ENCODE results near the gene SGK2. TPM values are rescaled to one million over a fixed set of nuclear protein-coding genes. Genes with fewer than 3 reads are reported as not detected.

Gene SGK2
- total RNA-seq, 1 experiment from 2014 or later, result 0.13 TPM

DNA sequence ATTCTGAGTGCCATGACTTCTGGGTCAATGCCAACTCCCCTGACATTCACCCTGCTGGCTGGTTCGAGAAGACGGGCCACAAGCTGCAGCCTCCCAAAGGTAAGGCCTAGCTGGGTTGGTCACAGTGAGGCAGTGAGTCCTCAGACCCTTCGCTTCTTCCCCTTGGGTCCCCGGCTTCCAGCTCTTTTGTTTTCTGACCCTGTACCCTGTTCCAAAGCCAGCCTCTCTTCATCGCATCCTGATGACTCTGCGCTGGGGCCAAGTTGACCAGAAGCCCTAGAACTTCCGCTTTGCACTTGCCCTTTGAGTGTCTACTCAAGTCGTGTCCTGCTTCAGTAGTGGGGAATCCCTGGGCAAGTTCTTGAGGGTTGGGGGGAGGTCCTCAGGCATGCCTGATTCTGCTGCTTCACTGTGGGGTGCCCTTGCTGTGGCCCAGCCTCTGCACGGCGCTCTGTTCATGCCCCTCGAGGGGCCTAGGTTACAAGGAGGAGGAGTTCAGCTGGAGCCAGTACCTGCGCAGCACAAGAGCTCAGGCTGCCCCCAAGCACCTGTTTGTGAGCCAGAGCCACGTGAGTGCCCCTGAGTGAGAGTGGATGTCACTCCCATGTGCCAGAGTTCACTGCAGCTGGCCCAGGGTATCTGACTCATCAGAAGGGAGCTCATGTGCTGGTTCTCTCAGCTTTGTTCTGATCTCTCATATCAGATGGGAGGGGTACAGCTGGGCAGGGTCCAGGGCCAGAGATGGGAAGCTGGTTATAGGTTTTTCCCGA, 28.3 kb upstream of the SGK2 start:
- H3K4me3 ChIP-seq (ENCODE audit: low read depth, low read length, poor library complexity, severe bottlenecking), result no peak overlapping the region
- H3K4me1 ChIP-seq (ENCODE audit: insufficient read depth, low read length, poor library complexity, severe bottlenecking), result no peaks in the 10 kb centered on the region
- no peak for DNase-seq (ENCODE audit: low spot score)
- BruUV-seq (replicated peaks), result no TSS peak
- no peaks in the 10 kb centered on the region for H3K27me3 ChIP-seq (replicated peaks; ENCODE audit: insufficient read depth, low read depth, low read length, poor library complexity)
- H3K36me3 ChIP-seq (ENCODE audit: insufficient read depth, low read length, poor library complexity, severe bottlenecking), result no peaks in the 10 kb centered on the region
- intact Hi-C loops (cut with micrococcal nuclease; ENCODE audit: unreplicated experiment), result loop anchor here (10.0 kb wide), 1 partner anchor 154 kb away; no protein-coding TSS in a partner anchor
- CTCF ChIA-PET, result interaction anchor here (1.4 kb wide), 1 partner anchor 8 kb away, joined by 4 read pairs; no protein-coding TSS in a partner anchor
- POLR2A ChIA-PET (ENCODE audit: low non-redundant PET), result no interaction called here
- TF ChIP-seq, protein P1, sequence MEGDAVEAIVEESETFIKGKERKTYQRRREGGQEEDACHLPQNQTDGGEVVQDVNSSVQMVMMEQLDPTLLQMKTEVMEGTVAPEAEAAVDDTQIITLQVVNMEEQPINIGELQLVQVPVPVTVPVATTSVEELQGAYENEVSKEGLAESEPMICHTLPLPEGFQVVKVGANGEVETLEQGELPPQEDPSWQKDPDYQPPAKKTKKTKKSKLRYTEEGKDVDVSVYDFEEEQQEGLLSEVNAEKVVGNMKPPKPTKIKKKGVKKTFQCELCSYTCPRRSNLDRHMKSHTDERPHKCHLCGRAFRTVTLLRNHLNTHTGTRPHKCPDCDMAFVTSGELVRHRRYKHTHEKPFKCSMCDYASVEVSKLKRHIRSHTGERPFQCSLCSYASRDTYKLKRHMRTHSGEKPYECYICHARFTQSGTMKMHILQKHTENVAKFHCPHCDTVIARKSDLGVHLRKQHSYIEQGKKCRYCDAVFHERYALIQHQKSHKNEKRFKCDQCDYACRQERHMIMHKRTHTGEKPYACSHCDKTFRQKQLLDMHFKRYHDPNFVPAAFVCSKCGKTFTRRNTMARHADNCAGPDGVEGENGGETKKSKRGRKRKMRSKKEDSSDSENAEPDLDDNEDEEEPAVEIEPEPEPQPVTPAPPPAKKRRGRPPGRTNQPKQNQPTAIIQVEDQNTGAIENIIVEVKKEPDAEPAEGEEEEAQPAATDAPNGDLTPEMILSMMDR (conservative IDR thresholded peaks at IDR 0.05; ENCODE audit: low read depth, low read length), result no peak
- TF ChIP-seq EZH2 (IDR thresholded peaks at IDR 0.05; ENCODE audit: borderline replicate concordance, low read depth, low read length, poor library complexity, severe bottlenecking), result no peak
- no peak overlapping the region for H3K27ac ChIP-seq (ENCODE audit: low read depth, low read length, poor library complexity, severe bottlenecking)
- no peaks in the 10 kb centered on the region for H3K9me3 ChIP-seq (ENCODE audit: low read depth, low read length, poor library complexity, severe bottlenecking)

DNA sequence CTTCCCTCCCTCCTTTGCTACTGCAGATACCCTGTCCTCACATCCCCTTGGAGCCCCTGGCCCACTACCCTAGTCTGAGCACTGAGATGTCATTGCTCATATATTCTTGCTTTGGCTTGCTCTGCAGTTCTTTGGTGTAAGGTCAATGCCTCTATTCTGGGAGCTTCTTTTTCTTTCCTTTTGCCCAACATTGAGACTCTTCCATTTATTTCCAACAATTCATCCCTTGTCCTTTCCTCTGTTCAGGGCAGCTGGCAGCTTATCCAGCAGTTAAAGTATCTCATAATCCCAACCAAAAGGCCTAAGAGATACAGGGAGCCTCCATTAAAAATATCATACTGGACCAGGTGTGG, 27.8 kb upstream of the SGK2 start:
- TF ChIP-seq, protein P1 (conservative IDR thresholded peaks at IDR 0.05; ENCODE audit: low read depth, low read length), result no peak
- no peak for TF ChIP-seq EZH2 (IDR thresholded peaks at IDR 0.05; ENCODE audit: borderline replicate concordance, low read depth, low read length, poor library complexity, severe bottlenecking)
- DNase-seq (ENCODE audit: low spot score), result no peak
- Histone ChIP-seq H3K9me3 (ENCODE audit: low read depth, low read length, poor library complexity, severe bottlenecking) (no peaks in the 10 kb centered on the region), H3K4me3 (ENCODE audit: low read depth, low read length, poor library complexity, severe bottlenecking) (no peak overlapping the region), H3K4me1 (ENCODE audit: insufficient read depth, low read length, poor library complexity, severe bottlenecking) (no peaks in the 10 kb centered on the region), H3K27ac (ENCODE audit: low read depth, low read length, poor library complexity, severe bottlenecking) (no peak overlapping the region), H3K27me3 (replicated peaks; ENCODE audit: insufficient read depth, low read depth, low read length, poor library complexity) (no peaks in the 10 kb centered on the region), H3K36me3 (ENCODE audit: insufficient read depth, low read length, poor library complexity, severe bottlenecking) (no peaks in the 10 kb centered on the region)
- ChIA-PET CTCF (no interaction called here), POLR2A (ENCODE audit: low non-redundant PET) (no interaction called here)
- intact Hi-C loops (cut with micrococcal nuclease; ENCODE audit: unreplicated experiment), result loop anchor here (10.0 kb wide), 1 partner anchor 154 kb away; no protein-coding TSS in a partner anchor
- no TSS peak for BruUV-seq (replicated peaks)

DNA sequence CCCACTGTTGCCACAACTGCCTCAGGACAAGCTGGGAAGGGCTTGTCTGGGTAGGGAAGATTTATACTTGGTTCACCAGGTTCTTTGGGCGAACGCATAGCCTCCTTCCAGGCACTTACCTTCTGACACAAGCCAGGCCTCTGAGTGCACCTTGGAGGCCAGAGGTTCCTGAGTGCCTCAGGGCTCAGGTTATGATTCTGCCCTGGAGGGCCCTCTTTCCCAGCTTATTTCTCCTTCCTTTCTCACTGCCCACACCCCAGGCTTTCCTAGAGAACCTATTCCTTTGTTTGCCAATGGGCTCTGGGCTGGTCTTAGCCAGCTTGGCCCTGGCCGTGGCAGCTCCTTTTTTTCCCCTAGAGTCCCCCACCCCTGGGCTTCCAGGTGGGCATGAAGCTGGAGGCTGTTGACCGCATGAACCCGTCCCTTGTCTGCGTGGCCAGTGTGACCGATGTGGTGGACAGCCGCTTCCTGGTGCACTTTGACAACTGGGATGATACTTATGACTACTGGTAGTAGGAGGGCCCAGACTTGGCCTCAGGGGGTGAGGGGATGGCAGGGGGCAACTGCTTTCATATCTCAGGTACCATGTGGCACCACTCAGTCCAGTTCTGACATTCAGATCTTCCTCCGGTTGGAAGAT, 26.3 kb upstream of the SGK2 start:
- BruUV-seq (replicated peaks), result no TSS peak
- ChIA-PET POLR2A (ENCODE audit: low non-redundant PET) (no interaction called here), CTCF (no interaction called here)
- no peak overlapping the region for H3K4me3 ChIP-seq (ENCODE audit: low read depth, low read length, poor library complexity, severe bottlenecking)
- no peak for DNase-seq (ENCODE audit: low spot score)
- intact Hi-C loops (cut with micrococcal nuclease; ENCODE audit: unreplicated experiment), result loop anchor here (10.0 kb wide), 1 partner anchor 152 kb away; no protein-coding TSS in a partner anchor
- no peaks in the 10 kb centered on the region for H3K9me3 ChIP-seq (ENCODE audit: low read depth, low read length, poor library complexity, severe bottlenecking)
- H3K27ac ChIP-seq (ENCODE audit: low read depth, low read length, poor library complexity, severe bottlenecking), result no peak overlapping the region
- no peaks in the 10 kb centered on the region for H3K27me3 ChIP-seq (replicated peaks; ENCODE audit: insufficient read depth, low read depth, low read length, poor library complexity)
- no peaks in the 10 kb centered on the region for H3K36me3 ChIP-seq (ENCODE audit: insufficient read depth, low read length, poor library complexity, severe bottlenecking)
- no peaks in the 10 kb centered on the region for H3K4me1 ChIP-seq (ENCODE audit: insufficient read depth, low read length, poor library complexity, severe bottlenecking)
- TF ChIP-seq, protein P1 (conservative IDR thresholded peaks at IDR 0.05; ENCODE audit: low read depth, low read length), result no peak
- TF ChIP-seq EZH2 (IDR thresholded peaks at IDR 0.05; ENCODE audit: borderline replicate concordance, low read depth, low read length, poor library complexity, severe bottlenecking), result no peak
